ENCODE results near the gene SLFN12.

DNA sequence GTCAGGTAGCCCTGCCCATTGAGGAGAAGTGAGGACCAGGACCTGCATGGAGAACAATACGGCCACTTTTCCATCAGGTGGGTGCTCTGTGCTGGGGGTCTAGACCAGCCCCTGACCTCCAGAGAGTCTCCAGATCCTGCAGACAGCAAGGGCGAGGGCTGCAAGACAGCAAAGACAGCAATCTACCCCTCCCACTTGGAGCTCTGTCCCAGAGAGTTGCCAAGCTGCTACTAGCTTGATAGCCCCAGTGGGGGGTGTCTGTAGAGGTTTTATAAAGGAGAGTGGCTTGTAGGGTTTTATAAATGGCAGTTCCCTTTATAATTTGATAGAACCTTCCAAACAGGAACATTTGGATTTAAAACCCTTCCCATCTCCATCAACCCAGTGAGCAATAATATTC is 42.1 kb downstream of the SLFN12 start:
- TF ChIP-seq, protein P1, sequence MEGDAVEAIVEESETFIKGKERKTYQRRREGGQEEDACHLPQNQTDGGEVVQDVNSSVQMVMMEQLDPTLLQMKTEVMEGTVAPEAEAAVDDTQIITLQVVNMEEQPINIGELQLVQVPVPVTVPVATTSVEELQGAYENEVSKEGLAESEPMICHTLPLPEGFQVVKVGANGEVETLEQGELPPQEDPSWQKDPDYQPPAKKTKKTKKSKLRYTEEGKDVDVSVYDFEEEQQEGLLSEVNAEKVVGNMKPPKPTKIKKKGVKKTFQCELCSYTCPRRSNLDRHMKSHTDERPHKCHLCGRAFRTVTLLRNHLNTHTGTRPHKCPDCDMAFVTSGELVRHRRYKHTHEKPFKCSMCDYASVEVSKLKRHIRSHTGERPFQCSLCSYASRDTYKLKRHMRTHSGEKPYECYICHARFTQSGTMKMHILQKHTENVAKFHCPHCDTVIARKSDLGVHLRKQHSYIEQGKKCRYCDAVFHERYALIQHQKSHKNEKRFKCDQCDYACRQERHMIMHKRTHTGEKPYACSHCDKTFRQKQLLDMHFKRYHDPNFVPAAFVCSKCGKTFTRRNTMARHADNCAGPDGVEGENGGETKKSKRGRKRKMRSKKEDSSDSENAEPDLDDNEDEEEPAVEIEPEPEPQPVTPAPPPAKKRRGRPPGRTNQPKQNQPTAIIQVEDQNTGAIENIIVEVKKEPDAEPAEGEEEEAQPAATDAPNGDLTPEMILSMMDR (conservative IDR thresholded peaks at IDR 0.05; ENCODE audit: low read length) = no peak
- TF ChIP-seq EZH2phosphoT487 (IDR thresholded peaks at IDR 0.05; ENCODE audit: borderline replicate concordance, low read depth, low read length) = no peak
